Loucy (cell line): ENCODE results near the gene RAN.

Source experiments
- H2AFZ ChIP-seq: fragments of 200-600 bp; sonication (generic); 2 replicates; pipeline ENCODE4 v1.6.0; 2016; ENCODE audit warnings: antibody characterized with exemption, mild to moderate bottlenecking, low read length, moderate library complexity
- H3F3A ChIP-seq: fragments of 200-600 bp; 2 replicates; pipeline ENCODE4 v1.6.0; 2016; ENCODE audit warnings: antibody characterized with exemption, low read depth, mild to moderate bottlenecking
- H3K27me3 ChIP-seq: fragments of 200-600 bp; sonication (generic); 2 replicates; pipeline ENCODE4 v1.6.1; 2014; ENCODE audit warnings: low read length, mild to moderate bottlenecking; ENCODE audit not compliant: insufficient read depth, poor library complexity, severe bottlenecking
- H3K36me3 ChIP-seq: fragments of 200-600 bp; sonication (generic); 2 replicates; pipeline ENCODE4 v1.6.1; 2016; ENCODE audit warnings: low read length; ENCODE audit not compliant: insufficient read depth
- H3K4me1 ChIP-seq: fragments of 200-600 bp; sonication (generic); 2 replicates; pipeline ENCODE4 v1.5.1; 2014; ENCODE audit warnings: low read length, mild to moderate bottlenecking; ENCODE audit not compliant: insufficient read depth, poor library complexity, severe bottlenecking
- H3K4me2 ChIP-seq: fragments of 200-600 bp; sonication (generic); 2 replicates; pipeline ENCODE4 v1.6.0; 2014; ENCODE audit warnings: antibody characterized with exemption, low read length, low read depth, mild to moderate bottlenecking; ENCODE audit not compliant: poor library complexity, severe bottlenecking
- H3K4me3 ChIP-seq: fragments of 200-600 bp; sonication (generic); 2 replicates; pipeline ENCODE4 v1.5.1; 2014; ENCODE audit warnings: low read length, mild to moderate bottlenecking, mixed read lengths; ENCODE audit not compliant: poor library complexity, severe bottlenecking
- H3K79me2 ChIP-seq: fragments of 200-600 bp; sonication (generic); 2 replicates; pipeline ENCODE4 v1.6.1; 2014; ENCODE audit warnings: low read length; ENCODE audit not compliant: insufficient read depth
- H3K9ac ChIP-seq: fragments of 200-600 bp; sonication (generic); 2 replicates; pipeline ENCODE4 v1.6.0; 2014; ENCODE audit warnings: mild to moderate bottlenecking, low read depth, low read length, moderate library complexity; ENCODE audit not compliant: poor library complexity, severe bottlenecking
- H3K9me2 ChIP-seq: fragments of 200-600 bp; sonication (generic); replicated peaks from 2 replicates; pipeline ENCODE4 v1.6.1; 2016; ENCODE audit warnings: low read depth, low read length, mixed read lengths
- H3K9me3 ChIP-seq: fragments of 200-600 bp; sonication (generic); 2 replicates; pipeline ENCODE4 v1.6.1; 2014; ENCODE audit warnings: mild to moderate bottlenecking, antibody characterized with exemption, low read length, low read depth; ENCODE audit not compliant: insufficient read depth
- H4K20me1 ChIP-seq: fragments of 200-600 bp; sonication (generic); 2 replicates; pipeline ENCODE4 v1.6.0; 2014; ENCODE audit warnings: antibody characterized with exemption, low read length, mild to moderate bottlenecking; ENCODE audit not compliant: insufficient read depth, poor library complexity, severe bottlenecking
- CTCF ChIP-seq: fragments of 200-600 bp; sonication (generic); conservative IDR thresholded peaks from 2 replicates; pipeline ENCODE4 v1.5.1; 2014; ENCODE audit warnings: mild to moderate bottlenecking, antibody characterized with exemption, low read length
- EZH2phosphoT487 ChIP-seq: fragments of 200-600 bp; IDR thresholded peaks from 2 replicates; pipeline ENCODE4 v1.6.1; 2018; ENCODE audit warnings: antibody characterized with exemption, mild to moderate bottlenecking, moderate library complexity, borderline replicate concordance

The RAN gene

GRCh38 chr12:130876297-130876696, 4.4 kb downstream of the RAN start:
- H2AFZ ChIP-seq, result no peak overlapping the region
- peak overlapping the region; percentile 96 for H3K4me2 ChIP-seq
- no peaks in the 10 kb centered on the region for H3K9me3 ChIP-seq
- H3F3A ChIP-seq, result peaks cover 12% of the 10 kb centered on the region; the same call in 1 of the 2 replicates
- no peak overlapping the region for H3K9ac ChIP-seq
- peaks cover 9% of the 10 kb centered on the region for H3K27me3 ChIP-seq
- H3K4me1 ChIP-seq, result peaks cover 18% of the 10 kb centered on the region
- no peak for TF ChIP-seq EZH2phosphoT487
- no peak for TF ChIP-seq CTCF
- peak overlapping the region; percentile 2 for H3K4me3 ChIP-seq
- H3K9me2 ChIP-seq, result no peaks in the 10 kb centered on the region
- peaks cover 53% of the 10 kb centered on the region for H3K36me3 ChIP-seq
- peaks cover 58% of the 10 kb centered on the region for H4K20me1 ChIP-seq
- H3K79me2 ChIP-seq, result peaks cover 60% of the 10 kb centered on the region

GRCh38 chr12:130876758-130877157, 4.9 kb downstream of the RAN start:
- Histone ChIP-seq H3K9me3 (no peaks in the 10 kb centered on the region), H3F3A (peaks cover 12% of the 10 kb centered on the region; the same call in 1 of the 2 replicates), H4K20me1 (peaks cover 58% of the 10 kb centered on the region), H3K4me2 (peak overlapping the region; percentile 96), H3K9ac (no peak overlapping the region), H2AFZ (no peak overlapping the region), H3K79me2 (peaks cover 57% of the 10 kb centered on the region), H3K9me2 (no peaks in the 10 kb centered on the region), H3K4me3 (peak overlapping the region; percentile 2), H3K4me1 (peaks cover 18% of the 10 kb centered on the region), H3K27me3 (peaks cover 9% of the 10 kb centered on the region), H3K36me3 (peaks cover 53% of the 10 kb centered on the region)
- no peak for TF ChIP-seq EZH2phosphoT487
- TF ChIP-seq CTCF, result peak; percentile 24; the same call in 1 of the 2 replicates

- Histone ChIP-seq H3K9me3 (no peaks in the 10 kb centered on the region), H3K4me2 (peak overlapping the region; percentile 96), H4K20me1 (peaks cover 58% of the 10 kb centered on the region), H3K36me3 (peaks cover 53% of the 10 kb centered on the region), H3F3A (peaks cover 12% of the 10 kb centered on the region; the same call in 1 of the 2 replicates), H3K27me3 (peaks cover 9% of the 10 kb centered on the region), H3K4me3 (peak overlapping the region; percentile 2), H3K9ac (no peak overlapping the region), H3K79me2 (peaks cover 53% of the 10 kb centered on the region), H3K9me2 (no peaks in the 10 kb centered on the region), H3K4me1 (peaks cover 18% of the 10 kb centered on the region), H2AFZ (no peak overlapping the region)
- TF ChIP-seq CTCF (no peak), EZH2phosphoT487 (no peak)
These were observed 5.5 kb downstream of the RAN start for GRCh38 chr12:130877333-130877732.
